Measurements from ENCODE around the gene NR5A2. TPM values are rescaled to one million over a fixed set of nuclear protein-coding genes. Genes with fewer than 3 reads are reported as not detected.
A peak's percentile ranks its signal among the peaks of the same experiment; 100 is the strongest.

The NR5A2 gene
- total RNA-seq, 4 donors from 2014 or later, result 1.1 to 1.9 (median 1.2) TPM

- ATAC-seq, result no peak
- Histone ChIP-seq H3K36me3 (no peaks in the 10 kb centered on the region), H3K27ac (no peak overlapping the region), H3K4me3 (no peak overlapping the region), H3K27me3 (no peaks in the 10 kb centered on the region), H3K9me3 (no peaks in the 10 kb centered on the region), H3K4me1 (peaks cover 4 to 5% of the 10 kb centered on the region in 2 donors)
- no peak for TF ChIP-seq POLR2A (IDR thresholded peaks at IDR 0.05)
- TF ChIP-seq CTCF (IDR thresholded peaks at IDR 0.05 in 4 of 5, conservative IDR thresholded peaks at IDR 0.05 in 1 of 5), result no peak
- no peak for DNase-seq
- in situ Hi-C loops (cut with MboI; ENCODE audit: low sequenced_read_pairs in 4 of 4), result no loop called here
- intact Hi-C loops (cut with DNase I; ENCODE audit: low total_unique reads), result no loop called here
These were observed 150.8 kb downstream of the NR5A2 start for GRCh38 chr1:200178340-200178739.

- Histone ChIP-seq H3K36me3 (no peaks in the 10 kb centered on the region), H3K4me3 (no peak overlapping the region), H3K27me3 (no peaks in the 10 kb centered on the region), H3K4me1 (peaks cover 11 to 13% of the 10 kb centered on the region in 2 donors), H3K27ac (no peak overlapping the region), H3K9me3 (no peaks in the 10 kb centered on the region)
- ATAC-seq (no peak), DNase-seq (no peak)
- TF ChIP-seq POLR2A (IDR thresholded peaks at IDR 0.05) (no peak), CTCF (IDR thresholded peaks at IDR 0.05 in 4 of 5, conservative IDR thresholded peaks at IDR 0.05 in 1 of 5) (no peak)
- intact Hi-C loops (cut with DNase I; ENCODE audit: low total_unique reads) (no loop called here), in situ Hi-C loops (cut with MboI; ENCODE audit: low sequenced_read_pairs in 4 of 4) (no loop called here)
These were observed 151.7 kb downstream of the NR5A2 start for GRCh38 chr1:200179126-200179780.

- ATAC-seq (no peak), DNase-seq (no peak)
- Histone ChIP-seq H3K36me3 (no peaks in the 10 kb centered on the region), H3K27ac (no peak overlapping the region), H3K4me3 (no peak overlapping the region), H3K9me3 (no peaks in the 10 kb centered on the region), H3K4me1 (peaks cover 15 to 17% of the 10 kb centered on the region in 2 donors), H3K27me3 (no peaks in the 10 kb centered on the region)
- TF ChIP-seq POLR2A (IDR thresholded peaks at IDR 0.05), result no peak
- TF ChIP-seq CTCF (IDR thresholded peaks at IDR 0.05 in 4 of 5, conservative IDR thresholded peaks at IDR 0.05 in 1 of 5), result no peak
- in situ Hi-C loops (cut with MboI; ENCODE audit: low sequenced_read_pairs in 4 of 4), result no loop called here
- intact Hi-C loops (cut with DNase I; ENCODE audit: low total_unique reads), result loop anchor here (5.0 kb wide), 1 partner anchor 63 kb away; no protein-coding TSS in a partner anchor
These were observed 152.3 kb downstream of the NR5A2 start for GRCh38 chr1:200179781-200180160.

- DNase-seq (no peak), ATAC-seq (peak in 1 of 2 donors; percentile 24)
- in situ Hi-C loops (cut with MboI; ENCODE audit: low sequenced_read_pairs in 4 of 4) (no loop called here), intact Hi-C loops (cut with DNase I; ENCODE audit: low total_unique reads) (loop anchor here (5.0 kb wide), 1 partner anchor 61 kb away; no protein-coding TSS in a partner anchor)
- Histone ChIP-seq H3K4me1 (peaks cover 20 to 21% of the 10 kb centered on the region in 2 donors), H3K27ac (no peak overlapping the region), H3K36me3 (no peaks in the 10 kb centered on the region), H3K27me3 (no peaks in the 10 kb centered on the region), H3K4me3 (no peak overlapping the region), H3K9me3 (no peaks in the 10 kb centered on the region)
- TF ChIP-seq POLR2A (IDR thresholded peaks at IDR 0.05), result no peak
- TF ChIP-seq CTCF (IDR thresholded peaks at IDR 0.05 in 4 of 5, conservative IDR thresholded peaks at IDR 0.05 in 1 of 5), result peak in 1 of 5 experiments; percentile 10
These were observed 153.3 kb downstream of the NR5A2 start for GRCh38 chr1:200180821-200181220.

Data from gastrocnemius medialis (tissue), 4 donors.